ENCODE measurements around the gene PTGFRN. TPM values are rescaled to one million over a fixed set of nuclear protein-coding genes. Genes with fewer than 3 reads are reported as not detected.
"Not testable (repeated sequence)": the region's sequence is repeated elsewhere in the genome, so short reads cannot be mapped to it uniquely, and the experiment has no call there.

Gene PTGFRN
- polyA plus RNA-seq (2013, experiment 1 of 4), result 34.3 TPM
- 39.4 TPM for polyA plus RNA-seq (2013, experiment 2 of 4)
- 24.7 TPM for polyA plus RNA-seq (2013, experiment 3 of 4)
- 31.8 TPM for polyA plus RNA-seq (2013, experiment 4 of 4)

- peaks cover 12% of the 10 kb centered on the region for H3K27me3 ChIP-seq (ENCODE audit: control insufficient read depth, insufficient read depth, low read length, poor library complexity, severe bottlenecking)
- H3K36me3 ChIP-seq (ENCODE audit: control insufficient read depth, insufficient read depth, low read length), result no peaks in the 10 kb centered on the region
- WGBS, 2 experiments, result 1% methylated on average over 86 of the region's 86 CpGs
- H3K9me3 ChIP-seq (ENCODE audit: control insufficient read depth, low read length), result no peaks in the 10 kb centered on the region
- H3K27ac ChIP-seq (ENCODE audit: insufficient read depth, low read depth, low read length, poor library complexity, severe bottlenecking), result no peak within 1 kb of the TSS
- H3K4me1 ChIP-seq (ENCODE audit: control insufficient read depth, insufficient read depth, low read length), result peaks cover 14% of the 10 kb centered on the region
- H3K4me3 ChIP-seq (ENCODE audit: insufficient read depth, low read depth, low read length), result peak within 1 kb of the TSS; percentile 73
These were observed at the start of gene PTGFRN for GRCh38 chr1:116909512-116910378. TSS of gene PTGFRN (plus strand) at chr1:116909916. CDS start at chr1:116910204, 288 bp downstream.

DNA sequence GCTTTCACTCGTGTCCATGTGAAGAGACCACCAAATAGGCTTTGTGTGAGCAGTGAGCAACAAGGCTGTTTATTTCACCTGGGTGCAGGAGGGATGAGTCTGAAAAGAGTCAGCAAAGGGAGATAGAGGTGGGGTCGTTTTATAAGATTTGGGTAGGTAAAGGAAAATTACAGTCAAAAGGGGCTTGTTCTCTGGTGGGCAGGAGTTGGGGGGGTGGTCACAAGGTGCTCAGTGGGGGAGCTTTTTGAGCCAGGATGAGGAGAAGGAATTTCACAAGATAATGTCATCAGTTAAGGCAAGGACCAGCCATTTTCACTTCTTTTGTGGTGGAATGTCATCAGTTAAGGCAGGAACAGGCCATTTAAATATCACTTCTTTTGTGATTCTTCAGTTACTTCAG lies 49.5 kb upstream of the PTGFRN start:
- H3K27ac ChIP-seq (ENCODE audit: insufficient read depth, low read depth, low read length, poor library complexity, severe bottlenecking); H3K36me3 ChIP-seq (ENCODE audit: control insufficient read depth, insufficient read depth, low read length); H3K4me3 ChIP-seq (ENCODE audit: insufficient read depth, low read depth, low read length); H3K27me3 ChIP-seq (ENCODE audit: control insufficient read depth, insufficient read depth, low read length, poor library complexity, severe bottlenecking); H3K9me3 ChIP-seq (ENCODE audit: control insufficient read depth, low read length): not testable (repeated sequence)
- 61 to 72% methylated on average over 2 of the region's 2 CpGs for WGBS, 2 experiments
- peaks cover 17% of the 10 kb centered on the region for H3K4me1 ChIP-seq (ENCODE audit: control insufficient read depth, insufficient read depth, low read length)

- peaks cover 7% of the 10 kb centered on the region for H3K4me1 ChIP-seq (ENCODE audit: control insufficient read depth, insufficient read depth, low read length)
- no peaks in the 10 kb centered on the region for H3K27me3 ChIP-seq (ENCODE audit: control insufficient read depth, insufficient read depth, low read length, poor library complexity, severe bottlenecking)
- H3K4me3 ChIP-seq (ENCODE audit: insufficient read depth, low read depth, low read length), result no peak overlapping the region
- no peak overlapping the region for H3K27ac ChIP-seq (ENCODE audit: insufficient read depth, low read depth, low read length, poor library complexity, severe bottlenecking)
- no peaks in the 10 kb centered on the region for H3K36me3 ChIP-seq (ENCODE audit: control insufficient read depth, insufficient read depth, low read length)
- H3K9me3 ChIP-seq (ENCODE audit: control insufficient read depth, low read length), result no peaks in the 10 kb centered on the region
- WGBS, 2 experiments, result 60 to 81% methylated on average over 2 to 3 of the region's 3 CpGs
These were observed 48.6 kb upstream of the PTGFRN start for GRCh38 chr1:116861137-116861536.

GRCh38 chr1:116863031-116863430 lies 46.7 kb upstream of the PTGFRN start:
- H3K27ac ChIP-seq (ENCODE audit: insufficient read depth, low read depth, low read length, poor library complexity, severe bottlenecking); H3K4me3 ChIP-seq (ENCODE audit: insufficient read depth, low read depth, low read length); H3K4me1 ChIP-seq (ENCODE audit: control insufficient read depth, insufficient read depth, low read length); H3K36me3 ChIP-seq (ENCODE audit: control insufficient read depth, insufficient read depth, low read length); H3K27me3 ChIP-seq (ENCODE audit: control insufficient read depth, insufficient read depth, low read length, poor library complexity, severe bottlenecking); H3K9me3 ChIP-seq (ENCODE audit: control insufficient read depth, low read length): not testable (repeated sequence)
- 91 to 95% methylated on average over 3 of the region's 3 CpGs for WGBS, 2 experiments

GRCh38 chr1:116866478-116866877 lies 43.2 kb upstream of the PTGFRN start:
- H3K27ac ChIP-seq (ENCODE audit: insufficient read depth, low read depth, low read length, poor library complexity, severe bottlenecking); H3K4me3 ChIP-seq (ENCODE audit: insufficient read depth, low read depth, low read length); H3K36me3 ChIP-seq (ENCODE audit: control insufficient read depth, insufficient read depth, low read length); H3K27me3 ChIP-seq (ENCODE audit: control insufficient read depth, insufficient read depth, low read length, poor library complexity, severe bottlenecking); H3K9me3 ChIP-seq (ENCODE audit: control insufficient read depth, low read length); H3K4me1 ChIP-seq (ENCODE audit: control insufficient read depth, insufficient read depth, low read length): not testable (repeated sequence)
- WGBS, 2 experiments, result 86 to 92% methylated on average over 2 of the region's 2 CpGs

GRCh38 chr1:116868385-116868784 lies 41.3 kb upstream of the PTGFRN start:
- Histone ChIP-seq H3K9me3 (ENCODE audit: control insufficient read depth, low read length) (no peaks in the 10 kb centered on the region), H3K4me1 (ENCODE audit: control insufficient read depth, insufficient read depth, low read length) (no peaks in the 10 kb centered on the region), H3K36me3 (ENCODE audit: control insufficient read depth, insufficient read depth, low read length) (no peaks in the 10 kb centered on the region), H3K27ac (ENCODE audit: insufficient read depth, low read depth, low read length, poor library complexity, severe bottlenecking) (no peak overlapping the region), H3K4me3 (ENCODE audit: insufficient read depth, low read depth, low read length) (no peak overlapping the region), H3K27me3 (ENCODE audit: control insufficient read depth, insufficient read depth, low read length, poor library complexity, severe bottlenecking) (no peaks in the 10 kb centered on the region)
- WGBS, 2 experiments, result 45 to 62% methylated on average over 2 to 3 of the region's 3 CpGs

- no peaks in the 10 kb centered on the region for H3K27me3 ChIP-seq (ENCODE audit: control insufficient read depth, insufficient read depth, low read length, poor library complexity, severe bottlenecking)
- no peaks in the 10 kb centered on the region for H3K36me3 ChIP-seq (ENCODE audit: control insufficient read depth, insufficient read depth, low read length)
- whole genome bisulfite sequencing, 2 experiments, result 91 to 93% methylated on average over 4 of the region's 4 CpGs
- H3K27ac ChIP-seq (ENCODE audit: insufficient read depth, low read depth, low read length, poor library complexity, severe bottlenecking), result no peak overlapping the region
- H3K4me3 ChIP-seq (ENCODE audit: insufficient read depth, low read depth, low read length), result no peak overlapping the region
- no peaks in the 10 kb centered on the region for H3K9me3 ChIP-seq (ENCODE audit: control insufficient read depth, low read length)
- no peaks in the 10 kb centered on the region for H3K4me1 ChIP-seq (ENCODE audit: control insufficient read depth, insufficient read depth, low read length)
These were observed 40.1 kb upstream of the PTGFRN start for GRCh38 chr1:116869611-116870010.

DNA sequence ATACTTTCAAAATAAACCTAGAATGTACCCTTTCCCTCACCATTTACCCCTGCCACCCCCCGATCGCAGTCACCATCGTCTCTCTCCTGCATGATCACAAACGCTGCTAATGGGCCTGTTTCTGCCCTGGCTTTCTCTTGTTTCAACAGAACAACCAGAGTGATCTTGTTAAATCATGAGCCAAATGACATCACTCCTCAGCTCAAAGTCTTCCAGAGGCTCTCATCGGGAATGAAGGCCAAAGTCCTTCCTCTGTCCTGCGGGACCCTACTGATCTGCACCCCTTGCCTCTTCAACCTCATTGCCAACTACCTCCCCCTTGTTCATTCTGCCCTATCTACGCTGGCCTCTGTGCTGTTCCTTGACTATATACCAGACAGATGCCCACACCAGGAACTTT lies 39.4 kb upstream of the PTGFRN start:
- H3K9me3 ChIP-seq (ENCODE audit: control insufficient read depth, low read length), result no peaks in the 10 kb centered on the region

DNA sequence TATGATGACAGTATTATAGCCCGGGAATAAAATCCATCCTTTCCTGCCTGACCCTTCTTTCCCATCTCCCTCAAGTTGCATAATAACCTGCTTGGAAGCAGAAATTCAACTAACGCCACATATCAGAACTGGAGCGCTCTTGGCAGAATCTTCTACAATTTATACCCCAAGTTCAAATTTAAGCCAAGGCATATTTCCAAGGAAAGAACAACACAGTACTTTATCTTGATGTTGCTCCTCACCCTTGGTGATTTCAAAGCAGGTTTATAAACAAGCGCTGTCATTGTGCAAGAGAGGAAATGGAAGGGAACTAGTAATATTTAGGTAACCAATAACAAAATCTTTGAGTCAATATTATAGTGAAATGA lies 38.0 kb upstream of the PTGFRN start:
- no peaks in the 10 kb centered on the region for H3K9me3 ChIP-seq (ENCODE audit: control insufficient read depth, low read length)
- H3K4me1 ChIP-seq (ENCODE audit: control insufficient read depth, insufficient read depth, low read length), result no peaks in the 10 kb centered on the region
- no peaks in the 10 kb centered on the region for H3K27me3 ChIP-seq (ENCODE audit: control insufficient read depth, insufficient read depth, low read length, poor library complexity, severe bottlenecking)
- no peak overlapping the region for H3K27ac ChIP-seq (ENCODE audit: insufficient read depth, low read depth, low read length, poor library complexity, severe bottlenecking)
- 93 to 97% methylated on average over 4 of the region's 4 CpGs for WGBS, 2 experiments
- no peak overlapping the region for H3K4me3 ChIP-seq (ENCODE audit: insufficient read depth, low read depth, low read length)
- no peaks in the 10 kb centered on the region for H3K36me3 ChIP-seq (ENCODE audit: control insufficient read depth, insufficient read depth, low read length)

More for the DNA sequence above, 39.4 kb upstream of the PTGFRN start:
- H3K36me3 ChIP-seq (ENCODE audit: control insufficient read depth, insufficient read depth, low read length), result no peaks in the 10 kb centered on the region
- H3K27me3 ChIP-seq (ENCODE audit: control insufficient read depth, insufficient read depth, low read length, poor library complexity, severe bottlenecking), result no peaks in the 10 kb centered on the region
- H3K4me1 ChIP-seq (ENCODE audit: control insufficient read depth, insufficient read depth, low read length), result no peaks in the 10 kb centered on the region
- no peak overlapping the region for H3K27ac ChIP-seq (ENCODE audit: insufficient read depth, low read depth, low read length, poor library complexity, severe bottlenecking)
- H3K4me3 ChIP-seq (ENCODE audit: insufficient read depth, low read depth, low read length), result no peak overlapping the region
- WGBS, 2 experiments, result 94% methylated on average over 7 of the region's 7 CpGs

GRCh38 chr1:116873680-116874271 lies 35.9 kb upstream of the PTGFRN start:
- Histone ChIP-seq H3K27ac (ENCODE audit: insufficient read depth, low read depth, low read length, poor library complexity, severe bottlenecking) (no peak overlapping the region), H3K4me3 (ENCODE audit: insufficient read depth, low read depth, low read length) (no peak overlapping the region), H3K4me1 (ENCODE audit: control insufficient read depth, insufficient read depth, low read length) (peaks cover 6% of the 10 kb centered on the region), H3K36me3 (ENCODE audit: control insufficient read depth, insufficient read depth, low read length) (no peaks in the 10 kb centered on the region), H3K9me3 (ENCODE audit: control insufficient read depth, low read length) (no peaks in the 10 kb centered on the region), H3K27me3 (ENCODE audit: control insufficient read depth, insufficient read depth, low read length, poor library complexity, severe bottlenecking) (no peaks in the 10 kb centered on the region)
- WGBS, 2 experiments, result 85 to 92% methylated on average over 4 to 6 of the region's 6 CpGs

All from ectodermal cell (in vitro differentiated cells).